Osteoblast (primary cell): Measurements from ENCODE around the gene AGT. TPM values are rescaled to one million over a fixed set of nuclear protein-coding genes. Genes with fewer than 3 reads are reported as not detected.
A peak's percentile ranks its signal among the peaks of the same experiment; 100 is the strongest.
"Not testable (repeated sequence)": the region's sequence is repeated elsewhere in the genome, so short reads cannot be mapped to it uniquely, and the experiment has no call there.

Experiments used
- DNase-seq: peaks from one replicate; pipeline ENCODE4 v3.0.0; 2011; ENCODE audit warnings: low spot score, mixed read lengths; ENCODE audit not compliant: insufficient read length; ENCODE audit errors: missing footprints
- H2AFZ ChIP-seq: 2 replicates; pipeline ENCODE4 v1.6.0; 2011; ENCODE audit warnings: mild to moderate bottlenecking, low read length
- H3K27ac ChIP-seq: 2 replicates; pipeline ENCODE4 v1.5.1; 2011; ENCODE audit warnings: mild to moderate bottlenecking, low read depth, low read length, moderate library complexity
- H3K27me3 ChIP-seq: 2 replicates; pipeline ENCODE4 v1.6.0; 2012; ENCODE audit warnings: mild to moderate bottlenecking, control low read depth, inconsistent platforms, low read length, moderate library complexity; ENCODE audit not compliant: insufficient read depth
- H3K36me3 ChIP-seq: 2 replicates; pipeline ENCODE4 v1.5.1; 2011; ENCODE audit warnings: mild to moderate bottlenecking, low read length, control low read depth, moderate library complexity; ENCODE audit not compliant: insufficient read depth
- H3K4me1 ChIP-seq: 2 replicates; pipeline ENCODE4 v1.5.1; 2011; ENCODE audit warnings: mild to moderate bottlenecking, low read length, control low read depth, moderate library complexity; ENCODE audit not compliant: insufficient read depth
- H3K4me2 ChIP-seq: 2 replicates; pipeline ENCODE4 v1.6.0; 2011; ENCODE audit warnings: mild to moderate bottlenecking, low read length; ENCODE audit not compliant: insufficient read depth
- H3K4me3 ChIP-seq: fragments of 200-600 bp; sonication (generic); 3 replicates; pipeline ENCODE4 v1.5.1; 2012; ENCODE audit warnings: mild to moderate bottlenecking, low read length, inconsistent platforms; ENCODE audit not compliant: insufficient read depth
- H3K79me2 ChIP-seq: 2 replicates; pipeline ENCODE4 v1.6.0; 2012; ENCODE audit warnings: mild to moderate bottlenecking, low read length, control low read depth, inconsistent platforms; ENCODE audit not compliant: insufficient read depth
- H3K9me3 ChIP-seq: 2 replicates; pipeline ENCODE4 v1.5.1; 2011; ENCODE audit warnings: low read depth, low read length, control low read depth
- H4K20me1 ChIP-seq: 2 replicates; pipeline ENCODE4 v1.6.0; 2012; ENCODE audit warnings: mild to moderate bottlenecking, low read length, control low read depth; ENCODE audit not compliant: insufficient read depth
- CTCF ChIP-seq: IDR thresholded peaks from 2 replicates; pipeline ENCODE4 v1.5.1; 2011; ENCODE audit warnings: mild to moderate bottlenecking, low read depth, low read length, moderate library complexity; ENCODE audit errors: extremely low read depth
- total RNA-seq: library from RNA; depleted of rRNA; stranded (reverse); fragments of >200 nt; gene quantifications from 2 replicates; pipeline ENCODE4 v1.2.3, GENCODE V29; 2012

Gene AGT
- total RNA-seq, 1 donor, result 6.2 TPM

- no peak for DNase-seq
Measured at GRCh38 chr1:230717251-230717650, 3.3 kb upstream of the AGT start.

GRCh38 chr1:230716453-230716852 lies 2.5 kb upstream of the AGT start:
- H3K9me3 ChIP-seq, H3K79me2 ChIP-seq, H3K27ac ChIP-seq, H2AFZ ChIP-seq, H3K36me3 ChIP-seq, H4K20me1 ChIP-seq, H3K27me3 ChIP-seq, DNase-seq, H3K4me2 ChIP-seq, H3K4me3 ChIP-seq: not testable (repeated sequence)
- peaks cover 11% of the 10 kb centered on the region for H3K4me1 ChIP-seq

More at GRCh38 chr1:230717251-230717650, 3.3 kb upstream of the AGT start:
- Histone ChIP-seq H3K4me3 (no peak overlapping the region), H3K27me3 (no peaks in the 10 kb centered on the region), H3K9me3 (no peaks in the 10 kb centered on the region), H3K4me1 (peaks cover 11% of the 10 kb centered on the region), H3K27ac (no peak overlapping the region), H3K4me2 (no peak overlapping the region), H3K36me3 (no peaks in the 10 kb centered on the region), H4K20me1 (no peaks in the 10 kb centered on the region), H2AFZ (no peak overlapping the region), H3K79me2 (no peaks in the 10 kb centered on the region)
- no peak for TF ChIP-seq CTCF

GRCh38 chr1:230715510-230715909 lies 1.6 kb upstream of the AGT start:
- no peak overlapping the region for H3K4me2 ChIP-seq
- no peaks in the 10 kb centered on the region for H3K9me3 ChIP-seq
- H4K20me1 ChIP-seq, result no peaks in the 10 kb centered on the region
- H3K79me2 ChIP-seq, result no peaks in the 10 kb centered on the region
- no peaks in the 10 kb centered on the region for H3K36me3 ChIP-seq
- no peak overlapping the region for H2AFZ ChIP-seq
- DNase-seq, result no peak
- no peak overlapping the region for H3K27ac ChIP-seq
- peaks cover 11% of the 10 kb centered on the region for H3K4me1 ChIP-seq
- H3K4me3 ChIP-seq, result no peak overlapping the region
- no peaks in the 10 kb centered on the region for H3K27me3 ChIP-seq
- no peak for TF ChIP-seq CTCF

GRCh38 chr1:230713547-230713914 lies 391 bp downstream of the AGT start:
- Histone ChIP-seq H3K9me3 (no peaks in the 10 kb centered on the region), H3K27me3 (no peaks in the 10 kb centered on the region), H3K27ac (peak overlapping the region; percentile 41), H3K79me2 (no peaks in the 10 kb centered on the region), H3K4me1 (peaks cover 11% of the 10 kb centered on the region), H3K4me3 (peak overlapping the region; percentile 45), H2AFZ (peak overlapping the region; percentile 63), H3K36me3 (no peaks in the 10 kb centered on the region), H4K20me1 (no peaks in the 10 kb centered on the region), H3K4me2 (peak overlapping the region; percentile 78)
- no peak for DNase-seq
- no peak for TF ChIP-seq CTCF
